IPS-18c (cell line): Measurements from ENCODE around the gene SLC24A3.

ENCODE experiments used
- H3K4me3 ChIP-seq: 2 replicates; pipeline ENCODE4 v1.7.0; 2013; ENCODE audit warnings: low read depth, mild to moderate bottlenecking, low read length, moderate library complexity; ENCODE audit not compliant: insufficient read depth
- H3K9me3 ChIP-seq: one replicate; pipeline ENCODE4 v1.6.1; 2013; ENCODE audit warnings: mild to moderate bottlenecking, low read length, moderate library complexity; ENCODE audit not compliant: control insufficient read depth, insufficient read depth

SLC24A3 gene

DNA sequence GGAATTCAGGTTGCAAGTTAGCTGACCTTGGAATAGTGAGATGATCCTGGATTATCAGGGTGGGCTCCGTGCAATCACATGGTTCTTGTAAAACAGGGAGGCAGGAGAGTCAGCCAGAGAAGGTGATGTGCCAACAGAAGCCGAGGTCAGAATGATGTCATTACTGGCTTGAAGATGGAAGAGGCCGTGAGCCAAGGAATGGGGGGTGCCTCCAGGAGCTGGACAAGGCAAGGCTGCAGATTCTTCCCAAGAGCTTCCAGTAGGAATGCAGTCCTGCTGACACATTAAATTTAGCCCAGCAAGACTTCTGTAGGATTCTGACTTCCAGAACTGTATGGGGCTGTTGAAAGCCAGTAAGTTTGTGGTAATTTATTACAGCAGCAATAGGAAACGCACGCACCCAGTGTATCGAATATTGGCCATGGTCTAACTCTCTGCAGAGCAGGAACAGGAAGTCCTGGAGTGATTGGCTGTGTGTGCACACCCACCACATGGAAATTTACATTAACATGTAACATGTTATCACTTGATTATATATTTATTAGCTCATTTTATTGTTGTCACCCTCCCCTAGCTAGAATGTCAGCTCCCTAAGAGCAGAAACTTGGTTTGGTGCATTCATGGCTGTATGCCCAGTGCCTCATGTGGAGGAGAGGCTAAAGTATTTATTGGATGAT is 19.1 kb downstream of the SLC24A3 start:
- Histone ChIP-seq H3K4me3 (no peak overlapping the region), H3K9me3 (no peaks in the 10 kb centered on the region)

DNA sequence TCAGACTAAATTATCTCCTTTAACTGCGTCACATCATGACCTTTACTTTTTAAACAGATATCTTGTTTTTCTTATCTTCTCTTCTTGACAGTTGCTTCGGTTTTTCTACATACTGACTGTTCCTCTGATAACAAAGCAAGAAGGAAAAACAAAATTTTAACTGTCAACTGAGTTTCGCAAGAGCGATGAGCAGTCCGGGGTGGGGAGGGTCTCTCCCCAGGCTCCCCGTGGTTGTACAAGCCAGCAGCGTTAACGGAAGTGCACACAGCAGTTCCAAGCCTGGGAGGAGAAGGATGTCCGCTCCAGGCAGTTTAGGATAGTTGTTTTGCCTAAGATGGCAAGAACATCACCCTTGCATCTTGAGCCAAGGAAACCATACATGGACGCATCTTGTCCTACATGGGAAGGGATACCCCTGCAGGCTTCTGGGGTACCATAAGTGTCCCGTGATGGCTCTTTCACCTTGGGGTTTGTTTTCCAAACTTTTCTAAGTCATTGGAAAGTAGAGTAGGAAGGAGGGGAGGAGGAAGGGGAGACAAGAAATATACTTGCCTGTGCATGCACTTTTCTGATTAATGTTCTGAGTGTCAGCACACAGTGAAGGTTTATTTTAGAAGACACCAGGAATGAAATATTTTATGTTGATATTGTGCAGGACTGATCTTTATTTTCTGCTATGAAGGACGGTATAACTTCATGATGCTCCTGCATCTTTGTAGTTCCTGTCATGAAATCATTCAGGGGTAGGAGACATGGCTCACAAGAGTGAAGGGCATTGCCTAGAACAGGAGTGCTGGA is 20.8 kb downstream of the SLC24A3 start:
- no peak overlapping the region for H3K4me3 ChIP-seq
- no peaks in the 10 kb centered on the region for H3K9me3 ChIP-seq

DNA sequence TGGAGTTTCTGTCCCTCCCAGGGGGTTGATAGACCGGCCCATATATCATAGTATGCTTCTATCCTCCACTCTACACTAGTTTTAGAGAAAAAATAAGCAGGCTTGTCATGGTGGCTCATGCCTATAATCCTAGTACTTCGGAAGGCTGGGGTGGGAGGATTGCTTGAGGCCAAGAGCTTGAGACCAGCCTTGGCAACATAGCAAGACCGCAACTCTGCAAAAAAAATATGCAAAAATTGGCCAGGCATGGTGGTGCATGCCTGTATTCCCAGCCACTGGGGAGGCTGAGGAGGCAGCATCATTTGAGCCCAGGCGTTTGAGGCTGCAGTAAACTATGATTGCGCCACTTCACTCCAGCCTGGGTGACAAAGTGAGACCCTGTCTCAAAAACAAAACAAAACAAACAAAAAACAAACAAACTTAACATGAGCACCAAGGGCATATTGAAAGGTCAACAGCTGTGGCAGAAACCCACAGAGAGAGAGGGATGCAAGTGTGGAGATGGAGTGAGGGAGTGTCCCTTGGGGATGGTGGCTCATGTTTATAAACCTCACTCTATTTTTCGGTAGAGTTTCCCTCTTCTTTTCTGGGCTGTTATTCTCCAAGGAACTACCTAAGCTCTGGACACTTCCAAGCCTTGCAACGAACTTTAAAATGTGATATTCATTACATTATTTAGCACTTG is 24.1 kb downstream of the SLC24A3 start:
- H3K4me3 ChIP-seq, result no peak overlapping the region
- no peaks in the 10 kb centered on the region for H3K9me3 ChIP-seq

DNA sequence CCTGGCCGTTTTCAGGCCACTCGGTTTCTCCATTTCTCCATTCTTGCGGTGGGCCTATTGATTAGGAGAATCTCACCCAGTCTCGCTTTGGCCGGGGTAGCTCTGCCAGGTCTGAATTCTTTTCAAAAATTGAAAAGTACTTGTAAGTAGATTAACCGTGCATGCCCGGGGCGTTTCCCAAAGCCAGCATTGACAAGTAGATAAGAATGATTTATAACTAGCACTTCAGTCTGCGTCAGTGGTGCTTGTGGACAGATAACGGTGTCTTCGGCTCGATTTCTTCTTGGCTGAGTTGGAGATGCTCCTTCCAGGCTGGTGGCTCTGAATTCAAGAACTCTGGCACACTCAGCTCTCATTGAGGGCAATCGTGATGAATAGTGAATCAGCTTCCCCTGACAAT is 29.0 kb downstream of the SLC24A3 start:
- no peaks in the 10 kb centered on the region for H3K9me3 ChIP-seq
- H3K4me3 ChIP-seq, result no peak overlapping the region

DNA sequence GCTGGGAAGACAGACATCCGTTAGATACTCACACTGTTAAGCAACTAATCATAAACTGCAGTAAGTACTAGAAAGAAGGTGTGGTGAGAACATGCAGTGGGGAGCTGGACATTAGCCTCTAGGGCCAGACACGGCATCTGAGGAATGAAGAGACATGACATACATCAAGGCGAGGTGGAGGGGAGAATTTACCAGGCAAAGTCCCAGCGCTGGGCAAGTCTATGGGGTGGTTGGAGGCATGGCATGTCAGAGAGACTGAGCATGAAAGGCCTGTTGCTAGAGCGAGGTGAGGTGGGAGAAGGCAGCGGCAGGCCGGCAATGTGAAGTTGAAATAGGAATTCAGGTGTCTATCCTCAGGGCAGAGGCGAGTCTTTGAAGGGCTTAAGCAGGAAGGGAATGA is 31.8 kb downstream of the SLC24A3 start:
- H3K9me3 ChIP-seq, result no peaks in the 10 kb centered on the region
- H3K4me3 ChIP-seq, result no peak overlapping the region

DNA sequence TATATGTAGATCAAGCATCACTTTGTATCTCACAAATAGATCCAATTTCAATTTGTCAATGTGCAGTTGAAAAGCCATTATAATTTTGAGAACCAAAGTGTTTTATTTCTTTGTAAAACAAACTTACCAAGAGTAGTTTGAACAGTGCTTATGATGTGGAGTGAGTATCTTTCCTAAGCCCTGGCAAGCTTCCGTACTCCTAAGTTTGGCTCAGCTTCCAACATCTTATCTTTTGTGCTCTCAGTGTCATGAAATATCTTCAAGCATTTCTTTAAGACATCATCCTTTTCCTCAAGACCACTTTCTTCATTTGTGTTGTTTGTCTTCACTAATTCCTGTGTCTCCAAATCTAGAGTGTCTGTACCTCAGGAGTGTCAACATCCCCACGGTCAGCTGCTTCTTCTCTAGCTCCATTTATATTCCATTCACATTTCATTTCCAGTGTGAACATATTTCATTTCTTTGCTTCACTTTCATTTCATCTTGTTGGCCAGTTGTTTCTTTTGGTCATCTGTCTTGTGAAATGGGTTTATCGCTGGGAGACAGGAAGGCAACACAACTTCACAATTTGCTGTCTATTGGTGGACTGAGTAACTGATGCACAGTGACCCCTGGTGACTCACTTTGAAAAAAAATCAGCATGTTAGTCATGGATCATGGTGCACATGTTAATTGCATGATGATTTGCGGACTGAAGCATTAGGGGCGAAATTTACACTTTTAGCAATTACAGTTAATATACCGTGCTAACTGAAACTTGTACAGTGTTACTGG is 36.9 kb downstream of the SLC24A3 start:
- no peak overlapping the region for H3K4me3 ChIP-seq
- no peaks in the 10 kb centered on the region for H3K9me3 ChIP-seq

DNA sequence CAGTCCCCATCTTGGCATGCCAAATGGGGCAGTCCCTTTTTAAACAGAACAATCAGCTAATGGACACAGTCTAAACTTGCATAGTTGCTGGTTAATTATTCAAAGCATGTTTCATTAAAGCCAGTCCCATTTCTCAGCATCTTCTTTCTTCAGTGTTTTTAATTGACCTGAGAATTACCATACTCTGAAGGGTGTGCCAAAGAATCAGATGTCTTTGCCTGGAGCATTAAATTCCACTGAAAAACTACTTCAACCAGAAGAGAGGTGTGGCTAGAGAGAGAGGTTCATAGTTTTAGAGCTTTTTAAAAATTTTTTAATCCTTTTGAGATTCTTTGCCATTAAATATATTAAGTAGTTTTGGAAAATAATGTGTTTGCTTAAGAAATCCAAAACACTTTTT is 37.9 kb downstream of the SLC24A3 start:
- Histone ChIP-seq H3K4me3 (no peak overlapping the region), H3K9me3 (no peaks in the 10 kb centered on the region)

DNA sequence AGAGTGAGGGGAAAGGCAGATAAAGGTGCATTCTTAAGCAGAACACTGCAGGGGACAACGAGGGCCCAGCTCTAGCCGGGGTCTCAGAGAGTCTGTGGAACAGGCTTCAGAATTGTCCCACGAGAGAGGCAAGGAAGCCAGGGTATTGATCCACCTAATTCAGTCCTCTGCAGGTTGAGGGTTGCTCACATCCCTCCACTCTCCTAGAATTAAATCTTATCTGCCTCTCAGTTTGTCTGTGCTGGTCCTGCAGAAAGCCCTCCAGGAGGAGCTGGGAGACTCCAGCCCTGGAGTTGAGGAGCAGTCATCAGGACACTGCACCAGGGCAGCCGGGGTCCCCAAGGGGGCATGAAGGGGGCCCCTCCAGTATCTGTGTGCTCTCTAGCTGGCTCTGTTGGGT is 39.1 kb downstream of the SLC24A3 start:
- H3K4me3 ChIP-seq, result no peak overlapping the region
- H3K9me3 ChIP-seq, result no peaks in the 10 kb centered on the region

DNA sequence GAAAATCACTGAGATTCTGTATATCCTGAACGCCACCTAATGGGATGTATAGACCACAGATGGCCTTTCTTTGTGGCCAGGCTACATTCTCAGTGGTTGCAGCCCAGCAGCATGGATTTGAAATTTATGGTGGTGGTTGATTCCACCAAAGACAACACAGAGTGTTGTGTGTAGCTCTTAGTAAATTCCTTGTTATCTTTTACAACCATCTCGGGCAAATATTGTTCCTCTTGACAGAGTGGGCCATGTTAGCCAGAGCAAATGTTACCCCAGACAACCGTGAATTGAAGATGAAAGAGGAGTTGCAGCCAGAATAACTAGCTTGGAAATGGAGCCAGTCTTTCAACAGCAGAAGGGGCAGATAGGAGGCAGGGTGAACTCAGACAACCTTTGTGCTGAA is 39.5 kb downstream of the SLC24A3 start:
- Histone ChIP-seq H3K9me3 (no peaks in the 10 kb centered on the region), H3K4me3 (no peak overlapping the region)

DNA sequence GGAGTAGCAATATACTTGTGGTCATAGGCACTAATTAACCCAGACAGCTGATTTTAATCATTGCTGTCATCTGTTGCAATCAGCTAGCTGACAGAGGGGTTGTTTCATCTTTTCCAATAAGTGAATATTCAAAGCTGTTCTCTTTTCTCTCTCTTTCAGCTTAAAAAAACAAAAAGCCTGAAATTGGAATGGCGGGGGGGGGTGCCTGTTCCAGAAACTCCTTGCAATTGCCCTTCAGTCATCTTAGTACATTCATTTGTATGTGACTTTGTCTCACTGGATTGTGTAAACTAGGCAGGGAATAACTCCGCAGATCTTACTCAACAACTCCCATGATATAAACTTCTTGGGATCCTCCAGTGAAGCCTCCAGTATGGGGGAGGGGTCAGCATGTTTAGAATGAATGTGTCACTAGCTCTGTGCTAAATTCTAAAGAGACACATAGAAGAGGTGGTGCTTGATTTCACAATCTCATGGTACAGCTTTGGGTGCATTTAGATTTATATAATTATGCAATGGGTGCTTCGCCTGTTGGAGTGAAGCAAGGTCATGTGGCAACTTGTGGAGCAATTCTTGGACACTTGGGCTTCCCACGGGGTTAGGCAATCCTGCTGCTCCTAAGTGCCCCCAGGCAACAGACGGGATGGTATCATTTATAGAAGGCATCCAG is 40.1 kb downstream of the SLC24A3 start:
- no peak overlapping the region for H3K4me3 ChIP-seq
- H3K9me3 ChIP-seq, result no peaks in the 10 kb centered on the region

DNA sequence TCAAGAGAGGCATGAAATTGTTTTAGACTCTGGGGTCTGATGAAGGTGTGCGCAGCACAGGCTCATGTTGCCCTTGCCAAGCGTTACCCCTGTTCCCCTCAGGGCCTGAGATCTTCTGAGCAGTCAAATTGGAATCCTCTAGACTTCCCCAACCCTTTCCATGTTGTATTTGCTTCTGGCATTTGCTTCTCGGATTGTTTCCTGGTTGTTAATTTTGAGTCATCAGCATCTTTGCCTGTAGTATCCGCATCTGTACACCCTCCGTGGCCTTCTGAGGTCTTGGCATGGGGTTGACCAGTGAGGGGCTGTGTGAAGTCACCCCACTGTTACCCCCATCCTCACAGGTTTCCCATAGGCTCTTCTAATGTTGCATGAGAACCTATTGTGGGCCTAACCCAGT is 40.9 kb downstream of the SLC24A3 start:
- H3K4me3 ChIP-seq, result no peak overlapping the region
- H3K9me3 ChIP-seq, result no peaks in the 10 kb centered on the region

DNA sequence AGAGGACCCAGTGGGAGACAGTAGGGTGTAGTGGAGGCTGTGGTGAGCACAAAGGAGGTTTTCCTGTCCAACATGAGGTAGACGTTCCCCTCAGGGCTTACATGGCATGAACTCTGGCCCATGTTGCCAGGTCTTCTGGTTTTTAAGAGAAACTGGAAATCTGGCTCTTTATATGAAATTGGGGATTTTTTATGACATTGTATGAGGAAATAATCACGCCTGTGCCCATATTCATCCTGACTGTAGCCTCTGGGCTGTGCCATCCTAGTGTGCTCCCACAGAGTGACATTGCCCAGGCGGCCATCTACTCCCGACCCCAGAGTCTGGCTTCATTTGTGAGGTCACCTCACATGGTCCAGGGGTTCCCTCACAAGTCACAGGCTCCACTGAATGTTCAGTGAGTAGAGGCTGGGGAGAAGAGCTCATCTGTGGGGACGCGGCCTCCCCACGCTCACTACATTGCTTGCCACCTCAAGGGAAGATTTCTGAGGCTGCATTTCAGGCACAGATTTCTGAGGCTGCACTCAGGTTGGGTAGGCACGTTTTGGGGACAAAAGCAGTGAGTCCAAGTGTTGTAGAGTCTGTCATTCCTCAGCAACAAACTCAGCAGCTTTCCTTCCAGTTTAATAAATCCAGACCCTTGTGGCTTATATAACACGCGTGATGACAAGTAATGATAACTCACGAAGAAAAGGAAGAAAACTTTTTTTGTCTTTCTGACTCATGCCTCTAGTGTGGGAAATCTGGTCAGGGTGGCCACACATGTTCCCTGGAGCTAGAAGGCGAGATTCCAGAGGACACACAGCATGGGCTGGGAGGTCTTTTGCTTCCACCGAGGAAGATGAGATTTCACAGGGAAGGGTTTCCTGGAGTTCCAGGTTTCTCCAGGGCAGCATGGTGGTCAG is 41.7 kb downstream of the SLC24A3 start:
- Histone ChIP-seq H3K4me3 (no peak overlapping the region), H3K9me3 (no peaks in the 10 kb centered on the region)

DNA sequence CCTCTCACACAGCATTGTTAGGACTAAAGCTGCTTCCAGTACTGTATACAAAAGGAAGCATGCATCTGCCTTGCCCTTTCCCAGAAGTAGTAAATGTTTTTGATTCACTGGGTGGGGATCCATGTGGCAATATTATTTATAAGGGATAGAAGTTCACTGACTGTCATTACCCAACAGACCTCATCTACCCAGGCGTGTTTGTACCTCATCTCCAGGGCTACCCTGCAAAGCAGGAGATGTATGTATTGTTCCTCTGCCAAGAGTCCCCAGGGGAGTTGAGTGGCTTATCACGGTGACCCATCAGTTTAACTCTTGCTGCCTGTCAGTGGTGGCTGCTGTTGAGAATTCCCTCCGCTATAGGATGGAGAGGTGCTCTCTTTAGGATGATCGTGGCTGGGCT is 42.5 kb downstream of the SLC24A3 start:
- H3K9me3 ChIP-seq, result no peaks in the 10 kb centered on the region

DNA sequence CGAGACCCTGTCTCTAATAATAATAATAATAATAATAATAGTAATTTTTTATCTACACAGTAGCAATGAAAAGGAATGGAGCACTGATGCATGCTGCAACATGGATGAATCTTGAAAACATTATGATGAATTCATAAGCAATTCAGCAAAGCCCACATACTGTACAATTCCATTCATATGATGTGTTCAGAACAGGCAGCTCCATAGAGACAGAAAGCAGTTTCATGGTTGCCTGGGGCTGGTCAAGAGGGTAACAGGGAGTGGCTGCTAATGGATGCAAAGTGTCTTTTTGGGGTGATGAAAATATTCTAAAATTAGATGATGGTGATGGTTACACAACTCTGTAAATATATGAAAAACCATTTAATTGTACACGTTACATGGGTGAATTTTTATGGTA is 43.6 kb downstream of the SLC24A3 start:
- H3K4me3 ChIP-seq, result no peak overlapping the region
- H3K9me3 ChIP-seq, result no peaks in the 10 kb centered on the region

More for the DNA sequence above, 42.5 kb downstream of the SLC24A3 start:
- H3K4me3 ChIP-seq, result no peak overlapping the region

DNA sequence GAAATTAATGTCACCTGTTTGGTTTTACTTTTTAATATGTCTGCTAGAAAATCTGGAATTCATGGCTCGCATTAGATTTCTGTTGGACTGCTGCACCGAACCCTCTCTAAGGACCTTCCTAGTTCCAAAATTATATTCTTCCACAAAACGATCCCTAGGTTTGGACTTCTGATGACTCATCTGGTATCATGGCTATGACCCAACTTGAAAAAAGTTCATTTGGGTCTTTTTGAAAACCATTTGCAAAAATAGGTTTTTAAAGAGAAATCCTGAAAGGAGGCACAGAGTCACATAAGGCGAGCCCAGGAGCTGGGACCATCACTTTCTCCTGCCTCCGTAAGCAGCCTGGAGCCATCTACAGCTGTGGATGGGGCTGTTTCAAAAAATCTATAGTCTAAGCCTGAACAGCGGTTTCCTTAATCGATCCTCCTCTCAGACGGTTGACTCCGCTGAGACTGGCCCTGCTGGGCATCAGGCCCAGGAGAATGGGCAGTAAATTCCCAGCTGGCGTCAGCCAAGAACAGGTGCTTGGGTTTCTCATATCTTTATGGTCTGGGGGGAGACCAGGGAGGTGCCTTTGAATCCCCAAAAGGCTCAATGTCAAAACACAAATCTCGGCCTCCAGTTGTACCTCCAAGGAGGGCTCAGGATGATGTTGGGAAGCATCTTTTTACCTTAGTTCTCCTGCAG is 44.6 kb downstream of the SLC24A3 start:
- Histone ChIP-seq H3K4me3 (no peak overlapping the region), H3K9me3 (no peaks in the 10 kb centered on the region)

DNA sequence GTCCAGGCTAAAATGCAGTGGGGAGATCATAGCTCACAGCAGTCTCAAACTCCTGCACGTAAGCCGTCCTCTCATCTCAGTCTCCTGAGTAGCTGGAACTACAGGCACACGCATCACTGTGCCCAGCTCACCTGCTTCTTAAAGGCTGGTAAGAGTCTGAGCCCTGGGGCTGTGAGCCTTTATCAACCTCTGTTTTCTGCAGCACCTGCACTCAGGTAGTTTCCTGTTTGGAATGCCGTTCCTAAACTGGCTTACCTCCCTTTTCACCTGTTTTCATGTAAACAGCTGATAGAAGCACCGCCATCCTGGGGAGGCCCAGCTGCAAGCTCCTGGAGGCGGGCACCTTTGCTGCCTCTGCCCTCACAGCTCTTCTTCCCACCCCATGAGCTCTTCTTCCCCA is 45.4 kb downstream of the SLC24A3 start:
- Histone ChIP-seq H3K4me3 (no peak overlapping the region), H3K9me3 (no peaks in the 10 kb centered on the region)
